Inferior parietal cortex (tissue), 1 donor: ENCODE data around the gene HADH.
"Not testable (repeated sequence)": the region's sequence is repeated elsewhere in the genome, so short reads cannot be mapped to it uniquely, and the experiment has no call there.

Experiments
- DNase-seq: peaks from one replicate; pipeline ENCODE4 v3.0.0-alpha.2; 2016; ENCODE audit errors: extremely low spot score

The HADH gene

DNA sequence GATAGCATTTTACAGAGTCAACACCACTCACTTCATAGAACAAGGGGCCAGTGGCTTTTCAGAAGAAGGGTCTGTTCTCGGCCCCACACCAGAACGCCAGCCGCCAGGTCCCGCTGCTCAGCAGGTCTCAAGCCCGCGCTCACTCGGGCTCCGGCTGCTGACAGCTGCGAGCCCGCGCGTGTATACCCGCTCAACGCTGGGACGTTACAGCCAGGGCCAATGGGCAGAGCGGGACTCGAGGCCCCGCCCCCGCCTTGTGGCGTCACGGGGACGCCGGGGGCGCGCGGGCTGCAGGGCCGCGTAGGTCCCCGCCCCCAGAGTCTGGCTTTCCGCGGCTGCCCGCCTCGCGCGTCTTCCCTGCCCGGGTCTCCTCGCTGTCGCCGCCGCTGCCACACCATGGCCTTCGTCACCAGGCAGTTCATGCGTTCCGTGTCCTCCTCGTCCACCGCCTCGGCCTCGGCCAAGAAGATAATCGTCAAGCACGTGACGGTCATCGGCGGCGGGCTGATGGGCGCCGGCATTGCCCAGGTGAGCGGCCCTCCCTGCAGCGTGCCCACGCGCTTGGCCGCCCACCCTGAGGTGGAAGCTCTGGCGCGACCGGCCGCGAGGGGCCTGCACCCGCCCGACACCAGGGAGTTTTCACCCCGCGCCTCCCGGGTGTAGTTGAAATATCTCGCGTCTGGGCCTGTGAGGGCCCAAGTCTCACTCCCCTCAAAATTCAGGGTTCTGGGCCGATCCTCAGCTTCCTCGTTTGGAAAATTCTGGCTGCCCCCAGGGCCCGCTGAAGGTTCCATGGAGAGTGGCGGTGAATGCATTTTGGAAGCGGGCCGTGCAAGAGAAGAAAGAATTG lies at the start of gene HADH:
Gene HADH, plus strand, starts transcription at position 353 of the 850 bp plus-strand sequence. Its CDS starts 44 bp downstream, at position 397.
- DNase-seq, result peak; percentile 94

DNA sequence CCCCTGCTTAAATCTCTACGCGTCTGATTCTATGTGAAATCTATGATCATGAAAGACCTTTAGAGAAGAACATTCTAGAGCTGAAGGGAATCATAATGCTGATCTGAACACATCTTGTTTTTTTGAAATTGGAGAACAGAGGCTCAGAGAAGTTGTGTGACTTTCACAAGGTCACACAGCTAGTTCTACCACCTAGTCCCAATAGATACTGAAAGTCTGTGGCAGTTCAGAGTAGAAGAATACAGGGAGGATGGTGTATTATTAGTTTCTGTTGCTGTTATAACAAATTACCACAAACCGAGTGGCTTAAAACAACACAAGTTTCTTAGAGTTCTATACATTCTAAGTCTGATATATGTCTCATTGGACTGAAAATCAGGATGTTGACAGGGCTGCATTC lies 43.9 kb upstream of the HADH start:
- no peak for DNase-seq

- DNase-seq, result no peak
Measured at GRCh38 chr4:107950746-107951540, 38.7 kb upstream of the HADH start.

DNA sequence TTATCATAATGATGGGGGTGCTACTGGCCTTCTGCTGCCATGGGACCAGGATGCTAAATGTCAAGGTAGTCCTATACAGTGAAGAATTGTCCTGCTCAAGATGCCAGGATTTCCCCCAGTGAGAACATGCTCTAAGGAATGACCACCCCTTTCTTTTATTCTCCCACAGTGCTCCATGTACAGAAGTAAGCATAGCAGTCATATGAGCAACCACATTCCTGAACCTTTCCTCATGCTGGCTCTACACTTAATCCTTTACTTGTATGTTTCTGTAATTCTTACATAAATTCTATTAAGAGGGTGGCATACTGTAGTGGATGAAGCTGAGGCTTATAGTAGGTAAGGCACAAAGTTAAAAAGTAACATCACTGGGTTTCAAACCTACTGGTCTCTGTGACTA lies 38.1 kb upstream of the HADH start:
- no peak for DNase-seq

- no peak for DNase-seq
Measured at GRCh38 chr4:107956011-107956410, 33.7 kb upstream of the HADH start.

- no peak for DNase-seq
Measured at GRCh38 chr4:107966903-107967302, 22.8 kb upstream of the HADH start.

DNA sequence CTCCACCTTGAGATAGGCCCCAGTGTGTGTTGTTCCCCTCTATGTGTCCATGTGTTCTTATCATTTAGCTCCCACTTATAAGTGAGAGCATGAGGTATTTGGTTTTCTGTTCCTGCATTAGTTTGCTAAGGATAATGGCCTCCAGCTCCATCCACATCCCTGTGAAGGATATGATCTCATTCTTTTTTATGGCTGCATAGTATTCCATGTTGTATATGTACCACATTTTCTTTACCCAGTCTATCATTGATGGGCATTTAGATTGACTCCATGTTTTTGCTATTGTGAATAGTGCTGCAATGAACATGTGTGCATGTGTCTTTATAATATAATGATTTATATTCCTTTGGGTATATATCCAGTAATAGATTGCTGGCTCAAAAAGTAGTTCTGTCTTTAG lies 22.2 kb upstream of the HADH start:
- not testable (repeated sequence) for DNase-seq

GRCh38 chr4:107967921-107968320 lies 21.8 kb upstream of the HADH start:
- DNase-seq, result not testable (repeated sequence)

DNA sequence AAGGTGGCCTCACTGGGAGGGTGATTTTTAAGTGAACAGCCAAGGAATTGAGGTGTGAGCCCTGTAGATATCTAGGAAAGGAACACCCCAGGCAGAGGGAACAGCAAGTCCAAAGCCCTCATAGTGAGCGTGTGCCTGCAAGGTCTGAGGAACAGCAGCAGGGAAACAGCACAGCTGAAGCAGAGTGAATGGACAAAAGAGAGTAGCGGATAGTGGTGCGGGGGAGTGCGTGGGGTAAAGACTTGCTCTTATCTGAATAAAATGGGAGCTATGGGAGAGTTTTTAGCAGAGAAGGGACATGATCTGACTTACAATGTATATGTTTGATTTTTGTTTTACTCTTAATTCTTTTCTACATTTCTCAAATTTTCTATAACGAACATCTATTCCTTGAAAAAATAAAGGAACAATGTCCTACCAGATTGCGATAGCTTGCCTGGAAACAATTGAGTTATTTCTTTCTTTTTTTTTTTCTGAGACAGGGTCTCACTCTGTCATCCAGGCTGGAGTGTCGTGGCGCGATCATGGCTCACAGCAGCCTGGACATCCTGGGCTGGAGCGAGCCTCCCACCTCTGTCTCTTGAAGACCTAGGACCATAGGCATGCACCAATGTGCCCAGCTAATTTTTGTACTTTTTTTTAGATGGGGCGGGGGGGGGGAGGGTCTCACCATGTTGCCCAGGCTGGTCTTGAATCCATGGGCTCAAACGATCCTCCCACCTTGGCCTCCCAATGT lies 19.5 kb upstream of the HADH start:
- DNase-seq, result no peak

- no peak for DNase-seq
Measured at GRCh38 chr4:107972605-107973004, 17.1 kb upstream of the HADH start.

GRCh38 chr4:107974523-107974922 lies 15.2 kb upstream of the HADH start:
- no peak for DNase-seq

GRCh38 chr4:107977482-107977881 lies 12.2 kb upstream of the HADH start:
- no peak for DNase-seq

DNA sequence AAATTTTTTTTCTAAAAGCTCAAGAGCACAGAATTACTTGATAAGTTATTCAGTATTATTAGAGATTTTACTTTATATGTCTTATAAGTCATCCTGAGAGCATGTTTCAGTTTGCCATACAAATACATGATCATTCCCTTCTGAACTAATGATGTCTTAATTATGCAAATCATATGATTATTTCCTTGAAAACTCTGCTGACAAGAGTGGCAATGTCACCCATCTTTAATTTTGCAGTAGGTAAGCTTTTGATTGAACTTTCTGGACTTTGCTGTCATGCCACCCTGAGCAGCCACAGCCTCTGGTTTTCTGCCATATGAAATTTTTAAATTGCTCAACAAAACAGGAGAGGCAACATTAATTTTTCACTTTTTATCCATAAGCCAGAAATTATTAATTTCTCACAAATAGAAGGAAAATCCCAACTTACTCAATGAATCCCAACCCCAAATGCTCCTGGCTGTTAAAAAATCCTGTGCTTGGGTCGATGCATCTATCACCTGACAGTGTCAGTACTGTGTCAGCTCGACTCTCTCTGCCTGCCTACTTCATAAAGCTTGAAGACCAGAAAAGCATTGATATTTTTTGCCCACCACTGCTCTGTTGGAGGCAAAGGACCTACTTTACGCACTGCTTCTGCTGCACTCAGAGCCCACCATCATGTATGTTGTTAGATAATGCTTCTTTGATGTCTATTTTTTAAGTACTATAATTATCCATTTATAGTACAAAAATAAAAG lies 11.6 kb upstream of the HADH start:
- DNase-seq, result no peak

DNA sequence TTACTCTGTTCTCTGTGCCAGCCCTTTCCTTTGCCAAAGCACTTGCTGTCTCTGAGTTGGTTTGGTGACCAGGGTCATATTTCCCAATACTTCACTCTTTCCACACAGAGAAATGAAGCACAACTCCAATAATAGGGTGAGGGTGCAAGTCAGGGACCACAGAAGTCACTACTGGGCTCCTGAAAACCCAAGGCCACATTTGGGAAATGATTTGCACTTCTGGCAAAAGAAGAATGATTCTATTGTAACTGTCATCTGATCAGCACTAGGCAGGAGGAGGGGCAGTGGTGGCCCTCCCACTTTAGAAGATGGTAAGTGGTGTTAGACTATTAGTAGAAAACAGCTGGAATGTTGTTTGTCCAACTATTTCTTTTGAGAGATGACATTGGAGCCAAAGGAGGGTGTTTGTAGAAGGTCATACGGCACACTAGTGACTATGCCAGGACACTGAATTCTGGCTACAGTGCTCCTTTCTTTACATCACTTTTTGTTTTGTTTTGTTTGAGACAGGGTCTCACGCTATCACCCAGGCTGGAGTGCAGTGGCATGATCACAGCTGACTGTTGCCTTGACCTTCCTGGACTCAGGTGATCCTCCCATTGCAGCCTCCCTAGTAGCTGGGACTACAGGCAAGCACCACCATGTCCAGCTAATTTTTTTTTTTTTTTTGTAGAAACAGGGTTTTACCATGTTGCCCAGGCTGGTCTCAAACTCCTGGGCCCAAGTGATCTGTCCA lies 10.8 kb upstream of the HADH start:
- DNase-seq, result peak; percentile 76

- DNase-seq, result no peak
Measured at GRCh38 chr4:107987916-107988762, 1.6 kb upstream of the HADH start.

- DNase-seq, result no peak
Measured at GRCh38 chr4:107988763-107989035, 990 bp upstream of the HADH start.

GRCh38 chr4:107989162-107989536 lies 540 bp upstream of the HADH start:
- no peak for DNase-seq

GRCh38 chr4:107991945-107992630 lies 2.4 kb downstream of the HADH start:
- no peak for DNase-seq

- DNase-seq, result no peak
Measured at GRCh38 chr4:107993969-107994368, 4.3 kb downstream of the HADH start.

DNA sequence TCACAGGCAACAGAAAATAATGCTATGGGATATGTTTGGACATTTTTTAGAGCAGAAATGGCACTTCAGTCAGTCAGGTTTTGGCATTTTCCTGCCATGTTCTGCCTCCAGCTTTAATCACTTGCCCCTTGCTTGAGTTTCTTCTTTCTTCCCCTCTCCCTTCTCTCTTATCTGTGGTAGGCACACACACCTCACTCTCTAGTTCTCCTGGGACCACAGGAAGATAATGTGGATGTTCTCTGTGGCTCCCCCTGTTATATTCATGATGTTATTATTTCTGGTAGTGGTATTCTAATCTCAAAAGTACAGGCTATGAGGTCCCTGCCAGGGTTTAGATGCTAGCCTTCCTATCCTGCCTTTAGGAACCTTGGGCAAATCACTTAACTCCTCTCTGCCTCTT lies 5.2 kb downstream of the HADH start:
- no peak for DNase-seq
